Stimulated activated naive CD8-positive, alpha-beta T cell treated with anti-CD3 and anti-CD28 coated beads, Interleukin-15, Interleukin-2, amounts not matched to agents 100 U/mL and 50 U/mL, for 24 hours (primary cell): ENCODE results near the gene GRIP1.
"Not testable (repeated sequence)": the region's sequence is repeated elsewhere in the genome, so short reads cannot be mapped to it uniquely, and the experiment has no call there.

Experiments
- ATAC-seq: fragments of 150-1000 bp; cut with Tn5 transposase; one replicate; pipeline ENCODE4 v1.10.0; 2021
- DNase-seq: peaks from one replicate; pipeline ENCODE4 v3.0.0; 2021

The GRIP1 gene

DNA sequence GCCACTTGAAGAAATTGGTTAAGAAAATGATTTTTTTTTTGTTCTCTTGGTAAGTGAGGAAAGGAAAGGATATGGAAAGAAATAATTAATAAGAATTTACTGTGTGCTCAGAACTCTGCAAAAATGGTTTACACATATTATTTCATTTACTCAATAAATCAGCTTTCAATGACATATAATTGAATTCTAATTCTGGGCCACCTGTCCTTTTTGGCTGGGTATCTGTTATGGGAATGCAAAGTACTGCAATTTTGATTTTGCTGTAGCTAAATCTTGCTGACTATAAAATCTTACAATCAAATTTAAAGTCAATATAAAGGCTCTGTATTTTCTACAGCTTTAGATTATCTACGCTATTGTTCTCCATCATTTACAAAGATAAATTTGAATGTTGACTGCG is 147.1 kb downstream of the GRIP1 start:
- DNase-seq: no peak
- ATAC-seq: no peak

DNA sequence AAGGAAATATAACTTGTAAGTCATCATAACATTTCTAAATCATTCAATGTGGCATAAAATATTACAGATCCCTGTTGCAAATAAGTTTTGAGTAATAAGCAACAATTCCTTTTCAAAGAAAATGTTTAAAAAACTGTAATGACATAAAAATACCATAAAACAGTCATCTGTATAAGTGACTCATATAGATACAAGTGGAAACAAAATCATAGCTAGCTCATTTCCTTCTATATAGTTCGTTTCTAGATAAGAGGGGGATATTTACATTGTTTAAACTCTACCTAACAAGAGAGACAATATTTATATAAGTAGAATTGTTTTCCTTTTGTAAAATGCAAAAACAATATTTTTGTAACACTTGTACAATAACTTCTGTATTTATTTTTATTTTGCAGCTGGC is 148.9 kb downstream of the GRIP1 start:
- ATAC-seq (no peak), DNase-seq (no peak)

GRCh38 chr12:66516561-66516960 is 162.3 kb downstream of the GRIP1 start:
- ATAC-seq: no peak
- no peak for DNase-seq

DNA sequence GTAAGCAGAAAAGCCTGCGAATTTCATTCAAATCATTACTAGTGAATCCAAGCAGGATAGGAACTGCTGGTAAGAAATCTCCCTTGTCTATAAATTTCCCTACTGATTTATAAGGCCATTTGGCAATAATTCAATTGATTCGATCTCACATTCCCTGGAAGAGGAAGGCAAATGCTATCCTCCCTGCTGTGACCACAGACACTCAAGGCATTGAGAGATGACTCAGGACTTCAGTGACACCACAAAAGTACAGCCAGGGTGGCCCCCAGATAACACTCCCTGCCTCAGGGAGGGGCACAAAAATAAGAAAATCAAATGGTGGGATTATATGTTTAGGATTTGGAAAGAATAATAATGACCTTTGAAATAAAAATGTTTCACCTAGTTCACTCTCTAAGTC is 162.7 kb downstream of the GRIP1 start:
- ATAC-seq (no peak), DNase-seq (no peak)

DNA sequence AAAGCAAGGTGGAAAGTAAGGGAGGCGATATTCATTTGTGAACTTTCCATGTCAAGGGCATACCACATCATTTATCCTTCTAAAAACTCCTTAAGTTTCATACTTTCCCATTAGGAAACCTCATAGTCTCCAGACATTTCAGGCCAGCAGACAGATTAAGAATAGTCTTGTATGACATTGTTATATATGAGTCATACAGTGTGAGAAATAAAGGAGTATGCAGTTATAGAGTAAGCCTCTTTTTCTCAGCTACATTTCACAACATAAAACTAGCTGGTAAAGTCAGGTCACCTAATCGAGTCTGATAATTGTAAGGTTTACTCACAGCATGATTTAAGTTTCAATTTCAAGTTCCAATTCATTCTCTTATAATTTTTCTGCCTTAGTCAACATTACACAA is 164.3 kb downstream of the GRIP1 start:
- DNase-seq: no peak
- no peak for ATAC-seq

DNA sequence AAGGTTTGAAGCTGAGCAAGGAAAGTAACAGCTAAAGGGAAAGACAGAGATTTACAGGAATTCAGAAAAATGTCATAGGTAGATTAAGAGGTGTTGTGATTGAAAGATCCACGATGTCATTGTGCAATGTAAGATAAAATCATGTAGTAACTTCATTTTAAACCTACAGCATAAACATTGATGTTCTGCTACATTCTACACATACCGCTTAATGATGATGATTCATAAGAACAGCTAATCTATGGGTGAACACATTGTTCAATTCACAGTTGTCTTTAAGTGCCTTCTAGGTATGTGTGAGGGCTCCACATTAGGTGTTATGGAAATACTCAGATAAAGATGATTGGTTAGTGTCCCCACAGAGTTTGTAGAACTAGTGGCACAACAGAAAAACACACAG is 170.9 kb downstream of the GRIP1 start:
- ATAC-seq: no peak
- DNase-seq: no peak

GRCh38 chr12:66503746-66504145 is 175.1 kb downstream of the GRIP1 start:
- DNase-seq (no peak), ATAC-seq (no peak)

GRCh38 chr12:66502911-66503310 is 176.0 kb downstream of the GRIP1 start:
- no peak for DNase-seq
- no peak for ATAC-seq

- ATAC-seq: no peak
- DNase-seq: no peak
These were observed 178.0 kb downstream of the GRIP1 start for GRCh38 chr12:66500841-66501240.

DNA sequence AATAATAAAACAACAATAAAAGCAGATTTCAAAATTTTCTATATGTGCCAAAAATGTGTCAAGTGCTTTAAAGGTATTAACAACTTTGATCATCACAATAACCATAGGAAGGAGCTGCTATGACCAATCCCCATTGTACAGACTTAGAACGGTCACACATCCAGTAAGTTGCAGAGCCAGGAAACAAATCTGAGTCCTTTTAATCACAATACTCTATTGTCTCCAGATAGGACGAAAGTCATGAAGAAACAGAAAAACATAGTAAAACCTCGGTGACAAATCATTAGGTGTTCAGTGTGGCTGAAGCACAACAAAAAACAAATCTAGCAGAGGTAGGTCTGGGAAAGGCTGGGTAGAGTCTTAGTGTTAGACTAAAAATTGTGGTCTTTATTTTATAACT is 178.8 kb downstream of the GRIP1 start:
- ATAC-seq (no peak), DNase-seq (no peak)

GRCh38 chr12:66499000-66499399 is 179.9 kb downstream of the GRIP1 start:
- DNase-seq (no peak), ATAC-seq (no peak)

GRCh38 chr12:66498059-66498458 is 180.8 kb downstream of the GRIP1 start:
- not testable (repeated sequence) for DNase-seq, ATAC-seq

DNA sequence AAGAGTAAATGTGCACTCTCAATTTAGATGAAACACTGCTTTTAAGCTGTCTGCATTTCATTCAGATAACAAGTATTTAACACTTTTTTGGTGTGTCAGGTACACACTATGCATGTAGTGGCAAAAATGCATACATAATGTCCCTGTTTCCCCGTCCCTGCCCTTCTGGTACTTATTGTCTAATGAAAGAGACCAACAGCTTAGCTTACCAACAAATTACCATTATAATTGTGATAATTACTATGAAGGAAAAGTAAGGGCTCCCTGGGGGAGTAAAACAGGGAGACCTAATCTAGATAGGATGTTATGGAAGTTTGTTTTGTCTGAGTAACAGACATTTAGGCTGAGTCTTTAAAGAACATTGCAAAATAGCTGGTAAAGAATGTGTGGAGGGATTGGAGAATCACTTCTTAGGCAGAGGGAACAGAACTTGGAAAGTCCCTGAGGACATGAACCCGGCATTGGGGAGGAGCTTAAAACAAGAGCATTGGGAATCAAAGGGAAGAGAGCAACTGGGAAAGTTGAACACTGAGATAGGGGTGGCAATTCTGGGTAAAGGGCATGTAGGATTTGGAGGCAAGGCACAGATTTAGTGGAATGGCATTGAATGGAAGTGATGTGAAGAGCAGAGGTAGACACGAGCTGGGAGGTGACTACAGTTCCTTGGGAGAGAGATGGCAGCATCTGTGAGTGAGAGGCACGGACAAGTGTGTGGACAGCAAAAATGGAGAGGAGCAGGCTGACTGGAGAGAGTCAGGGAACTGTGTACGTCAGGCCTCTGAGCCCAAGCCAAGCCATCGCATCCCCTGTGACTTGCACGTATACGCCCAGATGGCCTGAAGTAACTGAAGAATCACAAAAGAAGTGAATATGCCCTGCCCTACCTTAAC is 181.6 kb downstream of the GRIP1 start:
- DNase-seq (no peak), ATAC-seq (no peak)

DNA sequence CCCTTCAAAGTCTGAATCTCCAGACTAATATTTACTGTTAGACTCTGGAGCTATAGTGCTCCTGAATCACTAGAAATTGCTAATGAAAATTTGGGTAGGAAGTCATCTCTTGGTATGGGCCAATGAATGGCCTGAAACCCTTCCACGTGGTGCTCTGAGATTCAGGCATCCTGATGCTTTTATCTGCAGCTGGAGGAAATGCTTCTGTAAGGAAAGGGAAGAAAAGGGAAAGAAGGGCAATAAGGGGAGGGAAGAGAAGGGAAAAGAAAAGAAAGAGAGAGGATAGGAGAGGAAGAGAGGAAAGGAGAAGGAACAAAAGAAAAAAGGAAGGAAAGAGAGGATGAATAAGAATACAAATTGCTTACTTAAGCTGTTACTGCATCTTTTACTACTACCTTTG is 182.3 kb downstream of the GRIP1 start:
- ATAC-seq (no peak), DNase-seq (no peak)

DNA sequence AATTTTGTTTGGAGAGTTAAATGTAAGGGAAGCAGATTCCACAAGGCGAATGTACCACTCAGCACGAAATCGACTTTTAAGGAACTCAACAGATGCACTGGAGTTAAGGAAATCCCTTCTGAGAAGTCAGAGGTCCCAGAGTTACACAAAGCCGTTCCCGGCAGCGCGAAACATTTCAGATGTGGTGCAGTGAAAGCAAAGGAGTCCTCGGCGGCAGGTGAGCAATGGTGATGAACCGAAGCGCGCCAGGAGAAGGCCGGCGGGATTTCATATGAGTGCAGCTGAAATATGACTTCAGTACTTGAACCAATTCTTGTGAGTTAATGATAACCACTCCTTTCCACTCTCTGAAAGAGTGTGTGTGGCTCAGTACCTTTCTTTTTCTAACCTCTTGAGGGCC is 183.2 kb downstream of the GRIP1 start:
- ATAC-seq: no peak
- DNase-seq: no peak

GRCh38 chr12:66493819-66494218 is 185.1 kb downstream of the GRIP1 start:
- DNase-seq (no peak), ATAC-seq (no peak)

DNA sequence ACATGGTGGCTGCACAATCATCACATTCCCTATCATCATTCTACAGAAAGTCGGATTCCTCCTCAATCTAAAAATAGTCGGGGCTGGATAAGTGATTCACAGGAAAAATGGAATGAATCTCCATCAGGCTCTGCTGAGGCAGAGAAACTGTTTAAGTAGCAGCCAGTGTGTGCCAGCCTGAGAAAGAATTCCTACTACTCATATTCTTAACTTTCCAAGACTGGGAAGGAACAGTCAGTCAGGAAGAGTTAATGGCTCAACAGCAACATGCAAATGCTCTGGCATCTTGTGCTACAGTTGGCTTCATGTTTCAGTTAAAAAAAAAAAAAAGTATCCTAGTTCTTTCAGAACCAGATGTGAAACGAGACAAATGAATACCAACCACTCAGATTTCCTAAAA is 187.0 kb downstream of the GRIP1 start:
- no peak for ATAC-seq
- no peak for DNase-seq

DNA sequence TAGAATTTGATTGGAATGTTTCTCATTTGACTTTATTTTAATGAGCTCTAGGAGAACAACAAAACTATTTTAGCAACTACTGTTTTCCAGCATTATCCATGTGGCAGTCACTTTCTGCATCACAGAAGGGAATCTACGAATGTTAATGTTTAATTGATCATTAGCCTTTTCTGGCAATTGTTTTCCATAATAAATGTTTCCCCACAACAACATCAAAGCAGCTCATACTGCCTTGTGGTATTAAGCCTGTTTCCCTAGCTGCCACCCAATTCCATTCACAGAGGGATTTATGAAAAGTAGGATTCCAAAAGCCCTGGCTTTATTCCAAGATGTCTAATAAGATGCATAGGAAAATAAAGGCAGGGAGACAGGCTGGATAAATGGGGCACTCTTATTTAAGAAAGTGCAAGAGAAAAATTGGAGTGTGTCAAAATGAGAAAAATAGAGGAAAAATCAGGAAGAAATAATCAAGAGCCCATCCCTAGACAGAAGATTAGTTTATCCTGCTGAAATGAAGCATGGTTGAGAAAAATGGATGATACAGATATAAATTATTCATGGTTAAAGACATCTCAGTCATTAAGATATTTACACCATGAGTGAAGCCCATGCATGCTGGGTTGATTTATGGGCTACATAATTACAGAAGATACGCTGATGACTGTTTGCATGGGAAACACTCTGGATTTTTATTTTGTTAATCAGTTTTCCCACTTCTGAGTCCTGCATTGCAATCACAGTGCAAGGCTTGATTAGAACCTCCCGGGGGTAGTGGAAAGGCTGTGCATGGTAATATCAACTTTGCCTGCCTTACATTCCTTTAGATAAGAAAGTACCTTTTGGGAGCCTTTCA is 196.3 kb downstream of the GRIP1 start:
- DNase-seq (no peak), ATAC-seq (no peak)

GRCh38 chr12:66467932-66468331 is 210.9 kb downstream of the GRIP1 start:
- DNase-seq (no peak), ATAC-seq (no peak)

DNA sequence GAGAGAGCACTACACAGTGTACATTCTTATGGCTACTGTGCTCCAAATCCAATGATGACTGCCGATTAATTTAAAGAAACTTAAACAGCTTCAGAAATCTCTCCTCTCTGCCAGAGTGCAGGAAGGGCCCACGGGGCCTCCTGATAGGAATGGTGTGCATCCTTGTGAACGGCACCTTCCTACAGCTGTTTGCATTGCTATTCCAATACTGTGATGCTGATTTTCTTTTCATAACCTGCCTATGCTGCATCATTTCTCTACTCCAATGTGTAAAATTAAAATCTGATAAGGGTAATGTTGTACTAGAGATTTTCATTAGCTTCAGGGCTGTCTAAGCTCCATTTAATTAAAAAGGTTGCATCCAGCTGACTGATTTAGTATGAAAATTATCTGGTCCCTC is 217.5 kb downstream of the GRIP1 start:
- no peak for DNase-seq
- ATAC-seq: no peak

GRCh38 chr12:66459944-66460482 is 218.9 kb downstream of the GRIP1 start:
- DNase-seq (no peak), ATAC-seq (no peak)

GRCh38 chr12:66456612-66457011 is 222.3 kb downstream of the GRIP1 start:
- no peak for ATAC-seq

GRCh38 chr12:66453844-66454243 is 225.0 kb downstream of the GRIP1 start:
- ATAC-seq (no peak), DNase-seq (no peak)

More at GRCh38 chr12:66456612-66457011, 222.3 kb downstream of the GRIP1 start:
- no peak for DNase-seq
